RPMI8226 (cell line): ENCODE measurements around the gene FHOD3.
"Not testable (repeated sequence)": the region's sequence is repeated elsewhere in the genome, so short reads cannot be mapped to it uniquely, and the experiment has no call there.

Source experiments
- DNase-seq: peaks from one replicate; pipeline ENCODE4 v3.0.0-alpha.2; 2015

Gene FHOD3

GRCh38 chr18:36680042-36680441 is 382.5 kb downstream of the FHOD3 start:
- no peak for DNase-seq

DNA sequence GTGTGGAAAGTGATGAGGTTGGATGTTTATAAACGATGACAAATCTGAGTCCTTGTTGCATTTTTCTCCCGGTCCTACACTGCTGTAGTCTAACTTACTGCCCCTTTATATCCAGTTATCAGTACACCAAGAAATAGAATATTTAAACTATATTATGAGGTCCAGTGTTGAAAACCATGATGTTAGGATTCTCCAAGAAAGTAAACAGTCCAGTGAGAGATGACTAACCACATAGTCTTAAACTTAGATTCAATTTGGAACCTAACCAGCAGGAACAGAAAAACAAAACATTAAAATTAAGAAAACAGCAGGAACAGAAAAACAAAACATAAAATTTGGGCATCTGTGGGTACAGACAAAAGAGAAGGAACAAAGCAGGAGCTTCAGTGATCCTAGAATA is 388.1 kb downstream of the FHOD3 start:
- DNase-seq, result no peak

GRCh38 chr18:36688020-36688965 is 390.8 kb downstream of the FHOD3 start:
- DNase-seq, result peak; percentile 69

DNA sequence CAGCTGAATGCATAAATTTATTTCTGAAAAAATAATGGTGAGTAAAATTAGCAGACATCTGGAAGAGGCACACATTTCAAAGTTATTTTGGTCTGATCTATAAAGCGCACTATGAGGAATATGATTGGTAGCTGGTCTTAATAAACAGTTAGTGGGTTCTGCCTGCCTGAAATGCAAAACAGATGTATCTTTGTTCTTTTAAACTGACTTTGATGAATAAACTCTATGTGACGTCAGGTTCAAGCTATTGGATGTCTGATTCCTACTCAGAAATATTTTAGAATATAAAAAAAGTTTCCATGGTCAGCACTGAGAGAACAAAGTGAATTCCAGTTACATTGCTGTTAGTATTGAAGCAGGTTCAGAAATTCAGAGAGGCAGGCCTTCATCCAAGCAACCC is 394.9 kb downstream of the FHOD3 start:
- no peak for DNase-seq

DNA sequence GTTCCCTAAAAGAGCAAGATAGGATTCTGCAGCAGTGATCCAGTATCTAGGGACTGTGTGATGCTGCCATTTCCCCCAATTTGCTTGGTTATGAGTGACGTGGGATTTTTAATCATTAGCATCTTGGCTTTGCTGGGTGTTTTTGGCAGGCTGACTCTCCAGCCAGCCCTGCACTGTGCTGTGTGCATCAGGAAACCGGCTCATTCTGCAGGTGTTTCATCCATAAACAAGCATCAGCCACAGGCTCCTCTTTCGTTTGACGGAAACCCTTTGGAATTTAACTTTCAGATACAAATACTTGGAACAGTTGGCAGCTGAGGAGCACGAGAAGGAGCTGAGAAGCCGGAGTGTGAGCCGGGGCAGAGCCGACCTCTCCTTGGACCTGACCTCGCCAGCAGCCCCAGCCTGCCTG is 395.4 kb downstream of the FHOD3 start:
- DNase-seq, result no peak

- DNase-seq, result no peak
Observed at GRCh38 chr18:36693931-36694620, 396.6 kb downstream of the FHOD3 start.

DNA sequence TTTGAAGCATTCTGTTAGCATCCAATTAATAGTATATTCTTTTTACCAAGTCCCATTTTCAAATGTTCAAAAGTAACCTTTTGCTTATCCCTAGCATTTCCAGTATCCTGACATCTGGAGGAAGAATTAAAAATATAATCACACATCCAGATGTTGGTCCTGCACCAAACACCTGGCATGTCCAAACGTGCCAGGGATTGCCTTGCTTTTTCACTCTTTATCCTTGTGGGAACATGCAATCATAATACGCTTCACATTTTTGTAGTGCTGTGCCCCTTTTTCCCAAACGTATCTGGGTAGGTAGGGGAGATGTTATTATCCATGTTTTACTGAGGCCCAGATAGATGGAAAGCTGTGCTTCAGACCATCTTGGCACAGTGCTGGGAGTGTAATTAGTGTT is 398.3 kb downstream of the FHOD3 start:
- no peak for DNase-seq

DNA sequence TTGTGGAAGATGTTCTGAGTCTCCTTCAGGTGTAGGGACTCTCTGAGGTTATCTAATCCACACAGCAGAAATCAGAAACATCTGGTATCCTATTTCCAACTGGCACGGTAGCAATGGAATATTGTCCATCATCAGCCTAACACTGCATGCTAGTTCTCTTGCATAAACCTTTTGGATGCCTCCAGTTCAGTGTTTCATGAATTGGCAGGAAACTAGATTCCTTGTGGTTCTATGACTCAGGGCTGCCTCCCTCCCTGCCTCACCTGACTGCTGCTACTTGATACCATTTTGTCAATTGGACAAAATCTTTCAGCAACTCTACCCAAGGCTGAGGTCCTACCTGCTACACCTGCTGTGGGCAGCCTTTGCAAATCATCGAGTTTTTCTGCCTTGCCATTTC is 400.4 kb downstream of the FHOD3 start:
- DNase-seq, result no peak

- no peak for DNase-seq
Observed at GRCh38 chr18:36700955-36701354, 403.4 kb downstream of the FHOD3 start.

GRCh38 chr18:36702401-36703013 is 405.0 kb downstream of the FHOD3 start:
- no peak for DNase-seq

DNA sequence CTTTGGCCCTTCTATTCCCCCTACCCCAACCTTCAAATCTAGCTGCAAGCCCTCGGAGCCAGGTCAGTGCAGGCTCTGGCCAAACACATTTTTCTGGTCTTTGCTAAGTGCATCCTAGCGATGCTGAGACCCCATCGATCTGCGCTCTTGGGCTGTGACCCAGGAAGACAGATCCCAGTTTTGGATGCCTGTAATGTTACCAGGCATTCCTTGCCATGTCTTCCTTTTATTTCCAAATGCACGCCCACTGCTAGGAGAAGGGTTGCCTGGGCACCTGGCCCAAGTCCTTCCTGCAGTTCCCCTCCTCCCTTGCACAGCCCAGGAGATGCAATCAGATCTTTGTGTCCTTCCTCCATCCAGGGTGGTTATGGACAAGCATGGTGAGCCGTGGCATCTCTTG is 406.6 kb downstream of the FHOD3 start:
- DNase-seq, result no peak

- DNase-seq, result no peak
Observed at GRCh38 chr18:36706134-36706881, 408.8 kb downstream of the FHOD3 start.

- DNase-seq, result no peak
Observed at GRCh38 chr18:36708366-36708765, 410.9 kb downstream of the FHOD3 start.

- DNase-seq, result no peak
Observed at GRCh38 chr18:36709315-36709714, 411.8 kb downstream of the FHOD3 start.

GRCh38 chr18:36711014-36711725 is 413.7 kb downstream of the FHOD3 start:
- no peak for DNase-seq

DNA sequence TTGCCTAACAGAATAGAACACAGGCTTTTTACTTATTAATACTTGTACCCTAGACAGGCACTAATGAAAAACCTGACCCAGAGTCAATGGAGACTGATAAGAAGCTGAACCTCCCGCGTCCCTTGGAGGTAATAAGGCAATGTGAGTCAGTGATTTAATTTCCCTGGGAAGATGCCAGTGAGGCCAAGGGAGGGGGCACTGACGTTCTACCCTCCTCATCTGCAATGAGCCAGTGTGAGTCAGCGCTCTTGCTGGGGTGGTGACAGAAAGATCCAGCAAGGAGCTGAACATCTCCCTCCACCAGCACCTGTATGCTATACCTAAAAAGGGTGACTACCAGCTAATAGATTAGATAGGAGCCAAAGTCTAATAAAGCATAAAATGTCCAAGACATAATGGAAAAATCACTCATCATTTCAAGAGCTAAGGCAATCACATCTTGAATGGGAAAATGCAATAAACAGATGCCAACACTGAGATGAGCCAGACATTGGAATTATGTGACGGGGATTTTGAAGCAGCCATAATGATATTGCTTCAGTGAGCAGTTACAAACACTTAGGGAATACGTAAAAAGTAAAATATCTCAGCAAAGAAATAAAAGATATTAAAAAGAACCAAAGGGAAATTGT is 414.4 kb downstream of the FHOD3 start:
- no peak for DNase-seq

- DNase-seq, result no peak
Observed at GRCh38 chr18:36714476-36714875, 417.0 kb downstream of the FHOD3 start.

GRCh38 chr18:36717422-36718110 is 420.1 kb downstream of the FHOD3 start:
- DNase-seq, result no peak

DNA sequence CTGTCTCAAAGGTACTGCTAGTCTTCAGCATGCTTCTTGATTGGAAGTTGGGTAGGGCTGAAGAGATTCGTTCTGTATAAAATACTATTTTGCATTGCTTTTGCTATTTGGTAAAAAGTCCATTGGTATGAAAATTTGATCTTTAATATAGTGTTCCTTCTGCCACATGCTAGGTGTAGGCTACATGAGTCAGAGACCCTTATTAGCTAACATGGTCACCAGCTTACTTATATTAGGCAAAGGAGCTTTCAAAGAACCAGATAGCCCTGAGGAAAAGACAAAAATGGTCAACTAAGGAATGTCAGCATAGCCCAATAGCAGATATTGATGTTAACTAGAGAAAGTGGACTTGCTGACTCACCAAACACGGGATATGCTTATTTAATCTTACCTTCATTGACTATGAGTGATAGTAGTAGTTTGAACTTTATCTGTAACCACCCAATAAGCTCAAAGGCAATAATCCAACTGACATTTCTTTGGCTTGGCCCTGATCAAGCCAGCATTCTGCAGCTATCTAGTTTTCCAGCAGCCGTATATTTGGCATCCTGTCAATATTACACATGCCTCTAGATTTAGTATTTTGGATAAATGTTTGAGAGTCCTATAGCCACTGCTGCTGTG is 421.3 kb downstream of the FHOD3 start:
- DNase-seq, result no peak

- no peak for DNase-seq
Observed at GRCh38 chr18:36719630-36720029, 422.1 kb downstream of the FHOD3 start.

GRCh38 chr18:36721351-36721750 is 423.8 kb downstream of the FHOD3 start:
- not testable (repeated sequence) for DNase-seq
